D721Med (cell line): ENCODE data around the gene ZCCHC8.

ENCODE experiments used
- DNase-seq: peaks from one replicate; pipeline ENCODE4 v3.0.0; 2011; ENCODE audit warnings: low spot score; ENCODE audit not compliant: insufficient read length
- FAIRE-seq: peaks from 2 replicates; lab custom pipeline; 2011; peaks lifted over from hg19 to GRCh38; lab: Jason Lieb, UNC
- TF ChIP-seq, protein P1 (sequence below): IDR thresholded peaks from 2 replicates; pipeline ENCODE4 v1.5.1; 2012; ENCODE audit warnings: mild to moderate bottlenecking, control low read depth; ENCODE audit not compliant: insufficient read depth; ENCODE audit errors: missing control alignments

The ZCCHC8 gene

GRCh38 chr12:122528992-122529391, 28.3 kb upstream of the ZCCHC8 start:
- TF ChIP-seq, protein P1, sequence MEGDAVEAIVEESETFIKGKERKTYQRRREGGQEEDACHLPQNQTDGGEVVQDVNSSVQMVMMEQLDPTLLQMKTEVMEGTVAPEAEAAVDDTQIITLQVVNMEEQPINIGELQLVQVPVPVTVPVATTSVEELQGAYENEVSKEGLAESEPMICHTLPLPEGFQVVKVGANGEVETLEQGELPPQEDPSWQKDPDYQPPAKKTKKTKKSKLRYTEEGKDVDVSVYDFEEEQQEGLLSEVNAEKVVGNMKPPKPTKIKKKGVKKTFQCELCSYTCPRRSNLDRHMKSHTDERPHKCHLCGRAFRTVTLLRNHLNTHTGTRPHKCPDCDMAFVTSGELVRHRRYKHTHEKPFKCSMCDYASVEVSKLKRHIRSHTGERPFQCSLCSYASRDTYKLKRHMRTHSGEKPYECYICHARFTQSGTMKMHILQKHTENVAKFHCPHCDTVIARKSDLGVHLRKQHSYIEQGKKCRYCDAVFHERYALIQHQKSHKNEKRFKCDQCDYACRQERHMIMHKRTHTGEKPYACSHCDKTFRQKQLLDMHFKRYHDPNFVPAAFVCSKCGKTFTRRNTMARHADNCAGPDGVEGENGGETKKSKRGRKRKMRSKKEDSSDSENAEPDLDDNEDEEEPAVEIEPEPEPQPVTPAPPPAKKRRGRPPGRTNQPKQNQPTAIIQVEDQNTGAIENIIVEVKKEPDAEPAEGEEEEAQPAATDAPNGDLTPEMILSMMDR = no peak
- no peak for FAIRE-seq

GRCh38 chr12:122528582-122528981, 27.9 kb upstream of the ZCCHC8 start:
- TF ChIP-seq, protein P1 = no peak
- DNase-seq (no peak), FAIRE-seq (no peak)

More at GRCh38 chr12:122528992-122529391, 28.3 kb upstream of the ZCCHC8 start:
- DNase-seq = no peak

- FAIRE-seq (no peak), DNase-seq (no peak)
- TF ChIP-seq, protein P1 = no peak
These were observed 26.8 kb upstream of the ZCCHC8 start for GRCh38 chr12:122527478-122527944.

GRCh38 chr12:122526683-122527477, 26.1 kb upstream of the ZCCHC8 start, which contains the start of the genes KNTC1 and RSRC2:
Gene KNTC1 (plus strand): TSS chr12:122527249. CDS start chr12:122530064, 2,815 bp downstream.
Gene RSRC2 (minus strand): TSS chr12:122526936. CDS start chr12:122526853, 83 bp downstream.
- FAIRE-seq = no peak
- TF ChIP-seq, protein P1 = no peak
- peak; percentile 57 for DNase-seq

DNA sequence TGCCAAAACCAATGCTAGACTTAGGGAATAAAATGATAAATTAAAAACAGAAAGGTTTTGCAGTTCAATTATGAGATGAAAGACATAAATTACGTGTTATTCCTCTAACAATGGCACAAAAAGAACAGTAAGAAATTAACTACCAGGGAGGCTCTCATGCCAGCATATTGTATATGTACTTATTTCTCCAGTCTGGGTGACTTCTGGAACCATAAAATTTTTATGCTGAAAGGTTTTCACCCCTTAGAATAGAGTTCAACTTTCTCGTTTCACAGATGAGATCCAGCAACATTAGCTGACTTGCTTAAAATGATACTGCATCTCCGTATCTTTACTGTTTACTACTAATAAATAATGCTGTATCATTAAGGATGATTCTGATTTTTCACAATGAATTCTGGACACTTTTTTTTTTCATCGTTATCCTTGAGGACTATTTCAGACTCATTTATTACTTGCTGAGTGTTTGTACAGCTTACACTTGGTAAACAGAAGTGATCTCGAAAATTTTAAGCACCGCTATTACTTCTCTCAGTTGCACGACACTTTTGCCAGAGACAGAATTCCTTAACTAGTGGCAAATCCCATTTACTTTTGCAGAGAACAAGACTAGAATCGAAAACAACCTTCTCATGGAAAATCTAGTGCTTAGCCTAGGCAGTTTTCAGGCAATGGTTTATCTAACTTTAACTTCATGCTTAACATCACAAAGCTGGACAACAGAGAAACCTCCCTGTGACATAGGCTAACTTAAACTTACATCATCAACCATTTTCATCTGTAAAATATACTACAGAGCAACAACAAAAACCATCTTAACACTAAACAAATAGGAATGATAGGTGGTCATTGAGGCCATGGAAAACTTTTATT, 23.4 kb upstream of the ZCCHC8 start:
- no peak for DNase-seq
- no peak for FAIRE-seq
- TF ChIP-seq, protein P1 = no peak

GRCh38 chr12:122523280-122523679, 22.5 kb upstream of the ZCCHC8 start:
- TF ChIP-seq, protein P1 = no peak
- FAIRE-seq (no peak), DNase-seq (no peak)
